HG03457 (cell line): ENCODE measurements around the gene WNT1.
A peak's percentile ranks its signal among the peaks of the same experiment; 100 is the strongest.

Experiments
- ATAC-seq: cut with Tn5 transposase; IDR thresholded peaks from one replicate; pipeline ENCODE4 v1.9.1; 2021; ENCODE audit warnings: moderate number of reproducible peaks; ENCODE audit not compliant: unreplicated experiment

Gene WNT1

DNA sequence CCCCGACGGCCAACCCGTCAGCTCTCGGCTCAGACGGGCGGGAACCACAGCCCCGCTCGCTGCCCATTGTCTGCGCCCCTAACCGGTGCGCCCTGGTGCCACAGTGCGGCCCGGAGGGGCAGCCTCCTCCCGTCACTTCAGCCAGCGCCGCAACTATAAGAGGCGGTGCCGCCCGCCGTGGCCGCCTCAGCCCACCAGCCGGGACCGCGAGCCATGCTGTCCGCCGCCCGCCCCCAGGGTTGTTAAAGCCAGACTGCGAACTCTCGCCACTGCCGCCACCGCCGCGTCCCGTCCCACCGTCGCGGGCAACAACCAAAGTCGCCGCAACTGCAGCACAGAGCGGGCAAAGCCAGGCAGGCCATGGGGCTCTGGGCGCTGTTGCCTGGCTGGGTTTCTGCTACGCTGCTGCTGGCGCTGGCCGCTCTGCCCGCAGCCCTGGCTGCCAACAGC is at the start of gene WNT1:
Gene WNT1 (plus strand): TSS at position 32 of the 450 bp plus-strand sequence. CDS start 329 bp downstream, at position 361.
- ATAC-seq = no peak

DNA sequence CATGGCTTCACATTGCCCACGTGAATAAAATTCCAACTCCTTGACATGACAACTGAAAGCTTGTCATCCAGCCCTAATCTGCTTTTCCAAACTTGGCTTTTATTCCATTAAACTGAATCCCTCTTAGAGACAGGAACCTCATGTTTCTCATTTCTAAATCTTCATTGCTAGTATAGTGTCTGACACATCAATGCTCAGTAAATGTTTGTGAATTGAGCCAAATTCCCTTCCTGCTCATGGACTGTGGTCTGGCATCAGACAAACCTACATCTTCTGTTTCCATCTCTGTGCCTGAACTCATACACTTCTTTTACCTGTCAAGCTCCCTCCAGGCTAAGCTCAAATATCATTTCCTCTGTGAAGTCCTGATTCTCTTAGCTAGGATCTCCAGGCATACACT is 48.6 kb upstream of the WNT1 start:
- ATAC-seq = no peak

DNA sequence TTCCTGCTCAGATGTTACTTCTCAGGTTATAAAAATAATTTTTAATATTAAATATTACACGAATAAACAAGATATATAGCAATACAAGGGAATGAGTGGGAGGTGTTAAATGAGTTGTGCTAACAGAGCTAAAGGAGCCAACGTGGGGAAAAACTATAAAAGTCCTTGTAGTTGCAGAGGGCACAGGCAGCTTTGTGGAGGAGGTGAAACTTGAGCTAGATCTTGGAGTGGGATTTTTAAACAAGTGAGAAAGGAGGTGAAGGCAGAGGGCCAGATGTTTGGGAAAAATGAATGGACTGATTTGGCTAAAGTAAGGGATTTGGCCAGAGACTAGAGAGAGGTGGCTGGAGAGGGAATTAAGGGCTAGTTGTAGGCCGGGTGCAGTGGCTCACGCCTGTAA is 47.6 kb upstream of the WNT1 start:
- ATAC-seq = no peak

GRCh38 chr12:48932878-48933277 is 45.2 kb upstream of the WNT1 start:
- ATAC-seq = no peak

DNA sequence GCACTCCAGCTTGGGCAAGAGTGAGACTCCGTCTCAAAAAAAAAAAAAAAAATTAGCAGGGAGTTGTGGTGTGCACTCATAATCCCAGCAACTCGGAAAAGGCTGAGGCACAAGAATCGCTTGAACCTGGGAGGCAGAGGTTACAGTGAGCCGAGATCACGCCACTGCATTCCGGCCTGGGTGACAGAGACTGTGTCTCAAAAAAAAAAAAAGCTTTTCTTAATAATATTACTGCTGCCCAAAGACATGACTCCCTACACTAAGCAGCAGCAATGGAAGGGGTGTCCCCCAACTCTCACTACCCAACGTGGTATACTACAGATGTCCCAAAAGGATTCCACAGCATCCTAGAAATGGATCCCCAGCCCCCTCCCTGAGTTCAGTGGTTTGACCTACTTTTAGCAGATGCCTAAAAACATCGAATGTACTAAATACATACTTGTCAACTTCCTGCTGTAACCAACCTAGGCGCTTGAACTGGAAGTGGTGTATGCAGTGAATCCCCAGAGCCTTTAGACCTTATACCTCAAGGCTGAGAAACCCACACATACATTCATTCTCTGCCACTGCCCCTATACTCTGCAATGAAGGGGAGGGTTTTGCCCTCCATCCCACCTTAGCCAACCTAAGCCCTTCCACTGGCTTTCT is 44.3 kb upstream of the WNT1 start:
- no peak for ATAC-seq

DNA sequence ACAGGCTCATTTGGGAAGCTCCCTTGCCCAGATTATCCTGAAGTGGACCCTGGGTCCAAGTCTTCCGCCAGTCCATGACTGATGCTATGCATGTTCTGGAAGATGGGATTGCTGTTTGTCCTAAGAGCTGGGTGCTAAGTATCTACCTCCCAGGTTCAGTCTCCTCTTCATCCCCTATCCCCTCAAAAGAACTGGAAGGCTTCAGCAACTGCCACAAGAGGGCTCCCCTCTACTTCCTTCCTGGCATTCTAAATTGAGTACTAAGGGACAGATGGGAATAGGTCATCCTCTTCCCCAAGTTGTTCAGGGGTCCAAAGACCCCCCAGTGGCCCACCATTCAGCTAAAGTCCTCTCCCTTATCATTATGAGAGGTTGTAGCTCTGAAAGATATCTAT is 43.8 kb upstream of the WNT1 start:
- ATAC-seq = no peak

DNA sequence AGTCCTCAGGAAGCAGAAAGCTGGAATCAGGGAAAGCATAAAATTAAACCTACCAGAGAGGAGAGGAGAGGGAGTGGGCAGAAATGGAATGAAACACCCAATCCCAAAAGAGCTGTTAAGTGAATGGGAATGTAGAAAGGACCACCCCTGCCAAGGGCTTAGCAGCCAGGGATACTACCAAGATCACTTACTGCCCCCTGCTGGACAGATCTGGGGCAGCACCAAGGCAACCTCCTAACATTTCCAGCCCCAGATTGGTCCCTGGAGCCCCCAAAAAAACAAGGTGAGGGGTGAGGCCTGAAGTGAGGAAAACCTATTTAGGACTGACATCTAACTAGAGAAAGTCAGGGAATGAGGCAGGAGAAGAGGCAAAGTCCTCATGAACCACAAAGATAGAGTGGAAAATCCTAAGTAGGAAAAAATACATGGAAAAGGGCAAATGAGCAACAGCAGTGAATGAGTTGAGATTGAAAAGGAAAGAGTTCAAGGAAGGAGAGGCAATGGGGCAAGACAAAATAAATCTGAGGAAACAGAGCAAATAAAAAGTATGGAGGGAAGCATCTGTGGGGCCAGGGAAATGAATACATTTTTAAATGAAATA is 41.6 kb upstream of the WNT1 start:
- no peak for ATAC-seq

DNA sequence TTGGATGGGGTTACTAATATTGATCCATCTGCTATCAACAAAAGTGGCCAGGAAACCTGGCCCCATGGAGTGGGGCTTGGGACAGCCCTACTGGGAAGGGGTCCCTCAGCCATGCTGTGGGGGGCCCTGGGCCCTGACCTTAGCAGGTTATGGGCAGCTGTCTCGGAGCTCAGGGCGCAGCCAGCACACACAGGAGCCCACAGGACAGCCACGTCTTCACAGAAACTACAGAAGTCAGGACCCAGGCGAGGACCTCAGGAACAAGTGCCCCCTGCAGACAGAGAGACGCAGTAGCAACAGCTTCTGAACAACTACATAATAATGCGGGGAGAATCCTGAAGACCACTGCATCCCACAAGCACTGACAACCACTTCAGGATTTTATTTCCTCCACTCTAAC is 41.0 kb upstream of the WNT1 start:
- no peak for ATAC-seq

DNA sequence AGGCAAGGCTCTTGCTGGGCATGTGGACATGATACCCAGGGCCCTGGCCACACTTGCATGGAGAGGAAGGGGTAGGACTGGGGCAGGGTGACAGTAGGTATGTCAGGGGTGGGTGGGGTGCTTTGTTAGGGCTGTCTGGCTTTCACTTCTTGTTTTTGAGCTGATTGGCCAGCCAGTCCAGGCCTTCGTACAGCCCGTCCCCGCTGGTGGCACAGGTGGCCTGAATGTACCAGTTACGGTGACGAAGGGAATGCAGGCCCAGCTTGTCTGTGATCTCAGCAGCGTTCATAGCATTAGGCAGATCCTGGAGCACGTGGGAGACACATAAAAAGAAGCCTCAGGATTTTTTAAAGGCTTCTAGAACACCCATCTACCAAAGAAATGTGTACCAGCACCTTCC is 39.3 kb upstream of the WNT1 start:
- no peak for ATAC-seq

DNA sequence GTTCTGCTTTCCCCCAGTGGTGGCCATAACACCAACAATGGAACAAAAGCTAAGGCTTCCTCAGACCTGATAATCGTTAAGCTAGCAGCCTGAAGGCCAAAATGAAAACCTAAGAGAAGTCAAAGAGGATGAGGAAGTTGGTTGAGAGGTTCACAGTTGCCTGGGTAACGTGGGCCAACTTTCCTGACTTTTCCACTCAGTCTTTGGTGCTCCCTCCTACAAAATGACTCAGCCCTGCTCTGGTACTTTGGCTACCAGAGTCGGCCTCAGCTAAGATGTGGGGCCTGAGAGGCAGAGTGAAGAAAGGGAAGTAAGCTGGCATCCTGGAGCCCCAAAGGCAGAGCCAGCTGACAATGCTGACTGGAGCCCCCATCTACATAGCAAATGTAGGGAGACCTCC is 37.9 kb upstream of the WNT1 start:
- no peak for ATAC-seq

DNA sequence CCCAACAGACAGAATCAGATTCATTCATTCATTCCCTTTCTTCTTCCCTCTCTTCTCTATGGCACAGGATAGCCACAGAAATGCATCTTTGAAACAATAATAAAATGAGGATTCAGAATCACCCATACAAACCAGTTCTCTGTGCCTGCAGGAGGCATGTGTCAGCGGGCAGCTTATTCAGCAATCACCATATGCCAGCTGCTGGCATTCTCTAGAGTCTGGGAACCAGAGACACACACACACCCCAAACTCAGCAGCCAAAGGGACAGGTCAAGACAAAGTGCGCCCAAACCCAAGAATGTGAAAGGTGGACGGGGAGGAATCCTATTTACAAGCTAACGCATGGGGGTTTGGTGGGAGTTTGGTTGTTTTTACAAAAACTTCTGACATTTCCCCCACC is 34.9 kb upstream of the WNT1 start:
- no peak for ATAC-seq

DNA sequence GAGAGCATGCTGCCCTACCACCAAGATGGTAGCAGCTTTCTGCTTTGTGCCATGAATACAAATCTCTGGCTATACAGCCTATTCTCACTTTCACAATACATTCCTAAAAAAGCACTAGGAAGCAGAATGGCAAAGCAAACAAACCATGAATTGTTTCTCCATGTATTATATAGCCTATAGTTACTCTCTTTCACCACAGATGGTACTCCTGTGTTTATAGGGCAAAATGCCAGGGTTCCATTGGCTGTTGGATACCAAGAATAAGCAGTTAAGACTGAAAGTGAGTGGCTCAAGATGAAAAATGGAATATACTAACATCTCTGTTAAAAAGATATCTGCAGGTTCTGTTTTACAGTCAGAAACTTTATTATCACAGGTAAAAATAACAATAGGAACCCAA is 31.9 kb upstream of the WNT1 start:
- ATAC-seq = no peak

- ATAC-seq = no peak
Observed at GRCh38 chr12:48946943-48947342, 31.2 kb upstream of the WNT1 start.

DNA sequence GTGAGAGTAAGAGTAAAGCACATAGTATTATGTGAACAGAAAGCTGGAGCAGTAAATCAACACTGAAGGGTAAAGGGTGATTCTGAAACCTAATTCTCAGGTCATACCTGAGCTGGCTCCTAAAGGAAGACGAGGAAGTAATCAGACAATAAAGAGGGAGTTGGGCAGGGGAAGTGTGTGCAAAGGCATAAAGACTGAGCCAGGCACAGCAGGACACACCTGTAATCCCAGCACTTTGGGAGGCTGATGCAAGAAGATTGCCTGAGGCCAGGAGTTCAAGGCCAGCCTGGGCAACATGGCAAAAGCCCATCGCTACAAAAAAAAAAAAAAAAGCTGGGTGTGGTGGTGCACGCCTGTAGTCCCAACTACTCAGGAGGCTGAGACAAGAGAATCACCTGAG is 30.4 kb upstream of the WNT1 start:
- ATAC-seq = no peak

DNA sequence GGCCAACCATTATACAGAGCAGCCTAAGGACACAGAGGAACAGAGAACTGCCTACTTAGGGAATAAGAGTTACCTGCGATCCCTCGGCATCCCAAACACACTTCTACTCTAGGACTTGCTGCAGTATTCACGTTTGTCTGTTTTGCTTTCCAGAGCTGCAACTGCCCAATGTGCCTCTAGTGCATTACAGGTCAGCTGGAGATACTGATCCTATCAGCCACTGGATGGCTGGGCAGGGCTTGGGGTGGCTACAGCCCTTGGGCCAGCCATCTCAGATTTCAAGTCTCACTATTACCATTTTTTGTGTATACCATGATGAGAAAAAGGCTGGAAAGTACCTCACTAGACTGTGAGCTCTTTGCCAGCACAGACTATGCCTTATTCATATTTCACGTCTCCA is 25.4 kb upstream of the WNT1 start:
- ATAC-seq = no peak

DNA sequence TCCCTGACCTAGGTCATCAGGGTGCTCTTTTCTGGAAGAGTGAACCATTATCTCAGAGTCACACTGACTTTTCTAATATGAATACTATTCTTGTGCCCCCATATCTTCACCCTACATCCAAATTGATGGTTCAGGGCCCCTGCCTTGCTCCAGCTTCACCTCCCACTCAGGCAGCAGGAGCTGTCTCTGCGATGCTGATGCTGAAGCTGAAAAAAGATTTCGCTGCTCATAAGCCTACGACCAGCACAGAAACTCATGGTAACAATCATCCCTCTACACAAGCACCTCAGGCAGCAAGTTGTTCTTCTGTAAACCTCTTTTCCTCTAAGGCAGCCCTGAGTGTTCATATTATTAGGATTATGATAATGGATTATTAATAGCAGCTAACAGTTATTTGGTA is 24.1 kb upstream of the WNT1 start:
- no peak for ATAC-seq

- ATAC-seq = no peak
Observed at GRCh38 chr12:48954841-48955501, 23.2 kb upstream of the WNT1 start.

DNA sequence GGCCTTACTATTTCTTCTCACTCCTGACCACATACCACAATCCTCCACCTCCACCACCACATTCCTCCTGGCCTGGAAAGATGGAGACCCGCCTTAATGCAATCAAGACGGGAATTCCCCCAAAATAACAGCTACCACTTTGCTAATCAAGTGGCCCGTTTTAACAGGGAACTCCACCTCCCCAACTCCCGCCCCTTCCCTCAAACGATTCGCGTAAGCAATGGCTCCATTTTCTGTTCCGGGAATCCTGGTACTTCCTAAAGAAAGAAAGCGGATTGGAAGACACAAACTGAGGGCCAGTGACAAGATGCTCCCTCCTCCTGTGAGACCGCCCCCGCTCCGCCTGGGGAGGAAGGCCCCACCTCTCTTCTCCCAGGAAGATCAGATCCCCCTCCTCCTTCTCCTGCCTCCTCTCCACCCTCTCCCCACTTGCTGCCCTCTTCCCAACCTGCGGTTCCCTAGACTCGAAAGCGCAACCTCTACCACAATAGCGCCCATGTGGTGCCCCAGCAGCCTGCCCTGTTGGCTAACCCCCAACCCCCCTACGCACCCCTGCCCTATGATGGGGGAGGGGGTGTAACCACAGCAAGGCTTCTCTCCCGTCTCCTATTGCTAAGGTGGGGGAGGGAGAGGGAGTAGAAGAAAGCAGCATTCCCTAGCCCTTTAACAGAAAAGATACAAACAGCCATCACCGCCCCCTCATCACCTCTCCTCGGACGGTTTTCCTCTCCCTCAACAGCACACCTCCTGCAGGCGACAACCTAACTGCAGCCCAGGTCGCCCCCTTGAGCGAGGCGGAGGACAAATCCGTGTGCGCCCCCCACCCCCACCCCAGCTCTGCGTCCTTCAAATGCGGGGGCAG is 21.6 kb upstream of the WNT1 start:
- ATAC-seq = no peak

- ATAC-seq = peak; percentile 65
Observed at GRCh38 chr12:48957141-48958048, 20.7 kb upstream of the WNT1 start, which contains the start of gene ARF3. ARF3 (minus strand) TSS chr12:48957487; CDS start chr12:48941095, 16,392 bp downstream.

GRCh38 chr12:48958049-48958388 is 20.1 kb upstream of the WNT1 start:
- ATAC-seq = no peak
